Nephron (organoid): ENCODE results near the gene GPRIN2.
"Not testable (repeated sequence)": the region's sequence is repeated elsewhere in the genome, so short reads cannot be mapped to it uniquely, and the experiment has no call there.

Source experiments
- H3K27ac Mint-ChIP-seq, 3 experiments: 2 replicates each; pipeline ENCODE4 v1.8.0; 2020; ENCODE audit warnings: mixed read lengths in 3 of 3, mild to moderate bottlenecking in 2 of 3, moderate library complexity in 1 of 3
- H3K27me3 Mint-ChIP-seq: 2 replicates; pipeline ENCODE4 v1.8.0; 2021; ENCODE audit warnings: low read depth, mild to moderate bottlenecking, moderate library complexity, mixed read lengths
- H3K36me3 Mint-ChIP-seq: 2 replicates; pipeline ENCODE4 v1.8.0; 2020; ENCODE audit warnings: low read depth, mixed read lengths
- H3K4me1 Mint-ChIP-seq: 2 replicates; pipeline ENCODE4 v1.8.0; 2020; ENCODE audit warnings: mixed read lengths
- H3K4me3 Mint-ChIP-seq, 3 experiments: 2 replicates each; pipeline ENCODE4 v1.8.0; 2020; ENCODE audit warnings: mild to moderate bottlenecking in 3 of 3, mixed read lengths in 3 of 3, moderate library complexity in 2 of 3
- H3K9me3 Mint-ChIP-seq: 2 replicates; pipeline ENCODE4 v1.8.0; 2020; ENCODE audit warnings: mixed read lengths
- CTCF ChIP-seq, 3 experiments: fragments of 200-600 bp; sonication (generic); IDR thresholded peaks; one replicate each; pipeline ENCODE4 v1.5.0; 2021; ENCODE audit warnings: antibody characterized with exemption in 3 of 3; ENCODE audit not compliant: unreplicated experiment in 3 of 3

The GPRIN2 gene

GRCh38 chr10:46538155-46538554 is 18.3 kb downstream of the GPRIN2 start:
- no peaks in the 10 kb centered on the region for H3K36me3 Mint-ChIP-seq
- H3K4me1 Mint-ChIP-seq: peaks cover 9% of the 10 kb centered on the region
- no peak overlapping the region for H3K27ac Mint-ChIP-seq
- no peaks in the 10 kb centered on the region for H3K9me3 Mint-ChIP-seq
- TF ChIP-seq CTCF (IDR thresholded peaks at IDR 0.05; ENCODE audit: unreplicated experiment in 3 of 3): no peak
- peaks cover 32% of the 10 kb centered on the region for H3K27me3 Mint-ChIP-seq
- H3K4me3 Mint-ChIP-seq: no peak overlapping the region

- no peak for TF ChIP-seq CTCF (IDR thresholded peaks at IDR 0.05; ENCODE audit: unreplicated experiment in 3 of 3)
- Mint-ChIP-seq H3K9me3 (no peaks in the 10 kb centered on the region), H3K4me1 (peaks cover 9% of the 10 kb centered on the region), H3K27ac (no peak overlapping the region), H3K36me3 (no peaks in the 10 kb centered on the region), H3K4me3 (no peak overlapping the region), H3K27me3 (peaks cover 32% of the 10 kb centered on the region)
These were observed 19.1 kb downstream of the GPRIN2 start for GRCh38 chr10:46537309-46537708.

GRCh38 chr10:46536781-46537180 is 19.7 kb downstream of the GPRIN2 start:
- Mint-ChIP-seq H3K27me3 (peaks cover 32% of the 10 kb centered on the region), H3K4me3 (no peak overlapping the region), H3K9me3 (no peaks in the 10 kb centered on the region), H3K36me3 (no peaks in the 10 kb centered on the region), H3K27ac (no peak overlapping the region), H3K4me1 (peaks cover 9% of the 10 kb centered on the region)
- TF ChIP-seq CTCF (IDR thresholded peaks at IDR 0.05; ENCODE audit: unreplicated experiment in 3 of 3): no peak

GRCh38 chr10:46536171-46536570 is 20.3 kb downstream of the GPRIN2 start:
- no peak for TF ChIP-seq CTCF (IDR thresholded peaks at IDR 0.05; ENCODE audit: unreplicated experiment in 3 of 3)
- Mint-ChIP-seq H3K27ac (no peak overlapping the region), H3K36me3 (no peaks in the 10 kb centered on the region), H3K9me3 (no peaks in the 10 kb centered on the region), H3K4me1 (peaks cover 9% of the 10 kb centered on the region), H3K27me3 (peaks cover 32% of the 10 kb centered on the region), H3K4me3 (no peak overlapping the region)

- TF ChIP-seq CTCF (IDR thresholded peaks at IDR 0.05; ENCODE audit: unreplicated experiment in 3 of 3): no peak
- Mint-ChIP-seq H3K9me3 (no peaks in the 10 kb centered on the region), H3K27ac (no peak overlapping the region), H3K27me3 (peaks cover 27% of the 10 kb centered on the region), H3K36me3 (no peaks in the 10 kb centered on the region), H3K4me3 (no peak overlapping the region), H3K4me1 (peaks cover 2% of the 10 kb centered on the region)
These were observed 21.5 kb downstream of the GPRIN2 start for GRCh38 chr10:46534828-46535524.

- H3K4me3 Mint-ChIP-seq, H3K36me3 Mint-ChIP-seq, H3K4me1 Mint-ChIP-seq, H3K9me3 Mint-ChIP-seq, H3K27ac Mint-ChIP-seq: not testable (repeated sequence)
- H3K27me3 Mint-ChIP-seq: peaks cover 12% of the 10 kb centered on the region
These were observed 24.2 kb downstream of the GPRIN2 start for GRCh38 chr10:46532256-46532655.
